Ascending aorta (tissue), 2 donors: Measurements from ENCODE around the gene BRMS1L. TPM values are rescaled to one million over a fixed set of nuclear protein-coding genes. Genes with fewer than 3 reads are reported as not detected.

ENCODE experiments used
- DNase-seq, 2 donors: peaks; one replicate each; pipeline ENCODE4 v3.0.0-alpha.2; 2019; ENCODE audit warnings: low spot score in 2 of 2
- H3K27ac ChIP-seq, 2 donors: fragments of 200-600 bp; sonication (generic); one replicate each; pipeline ENCODE4 v1.5.1; 2016 to 2017; ENCODE audit warnings: mild to moderate bottlenecking in 1 of 2
- H3K27me3 ChIP-seq: fragments of 200-600 bp; sonication (generic); one replicate; pipeline ENCODE4 v1.5.1; 2017
- H3K36me3 ChIP-seq, 2 donors: fragments of 200-600 bp; sonication (generic); one replicate each; pipeline ENCODE4 v1.5.1; 2016
- H3K4me1 ChIP-seq, 2 donors: fragments of 200-600 bp; sonication (generic); one replicate each; pipeline ENCODE4 v1.5.1; 2016 to 2017; ENCODE audit warnings: mild to moderate bottlenecking in 1 of 2
- H3K4me3 ChIP-seq, 2 donors: fragments of 200-600 bp; sonication (generic); one replicate each; pipeline ENCODE4 v1.5.1; 2016 to 2017; ENCODE audit warnings: mild to moderate bottlenecking in 1 of 2
- H3K9me3 ChIP-seq, 2 donors: fragments of 200-600 bp; sonication (generic); one replicate each; pipeline ENCODE4 v1.5.1; 2016
- intact Hi-C: fragments of 100-400 bp; cut with DNase I; formaldehyde crosslinking; loops from one replicate; pipeline ENCODE4 v1.15.1; 2023
- total RNA-seq: library from RNA; depleted of rRNA; stranded (reverse); fragments of >200 nt; gene quantifications from one replicate; pipeline ENCODE4 v1.1.0, GENCODE V29; 2016
- TF ChIP-seq, protein P1 (sequence below), 3 experiments: fragments of 200-600 bp in 2 of 3; fragments of 450-650 bp in 1 of 3; sonication (generic) in 2 of 3; IDR thresholded peaks; one replicate each; pipeline ENCODE4 v1.5.1; 2016 to 2019; ENCODE audit warnings: antibody characterized with exemption in 3 of 3, mild to moderate bottlenecking in 1 of 3, moderate library complexity in 1 of 3

BRMS1L gene
- total RNA-seq, 1 donor from 2014 or later: 7.7 TPM

DNA sequence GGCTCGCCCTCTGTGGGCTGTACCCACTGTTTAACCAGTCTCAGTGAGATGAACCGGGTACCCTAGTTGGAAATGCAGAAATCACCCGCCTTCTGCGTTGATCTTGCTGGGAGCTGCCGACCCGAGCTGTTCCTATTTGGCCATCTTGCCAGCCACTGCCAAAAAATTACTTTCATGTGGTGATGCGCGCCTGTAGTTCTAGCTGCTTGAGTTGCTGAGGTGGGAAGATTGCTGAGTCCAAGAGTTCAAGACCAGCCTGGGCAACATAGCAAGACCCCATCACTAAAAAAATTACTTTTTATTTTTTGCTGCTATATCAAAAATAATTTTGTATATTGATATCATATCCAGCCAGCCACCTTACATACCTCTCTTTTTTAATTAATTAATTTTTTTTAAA lies 18.4 kb downstream of the BRMS1L start:
- H3K27ac ChIP-seq: no peak overlapping the region
- peaks cover 36 to 57% of the 10 kb centered on the region in 2 donors for H3K36me3 ChIP-seq
- DNase-seq: no peak
- TF ChIP-seq, protein P1, sequence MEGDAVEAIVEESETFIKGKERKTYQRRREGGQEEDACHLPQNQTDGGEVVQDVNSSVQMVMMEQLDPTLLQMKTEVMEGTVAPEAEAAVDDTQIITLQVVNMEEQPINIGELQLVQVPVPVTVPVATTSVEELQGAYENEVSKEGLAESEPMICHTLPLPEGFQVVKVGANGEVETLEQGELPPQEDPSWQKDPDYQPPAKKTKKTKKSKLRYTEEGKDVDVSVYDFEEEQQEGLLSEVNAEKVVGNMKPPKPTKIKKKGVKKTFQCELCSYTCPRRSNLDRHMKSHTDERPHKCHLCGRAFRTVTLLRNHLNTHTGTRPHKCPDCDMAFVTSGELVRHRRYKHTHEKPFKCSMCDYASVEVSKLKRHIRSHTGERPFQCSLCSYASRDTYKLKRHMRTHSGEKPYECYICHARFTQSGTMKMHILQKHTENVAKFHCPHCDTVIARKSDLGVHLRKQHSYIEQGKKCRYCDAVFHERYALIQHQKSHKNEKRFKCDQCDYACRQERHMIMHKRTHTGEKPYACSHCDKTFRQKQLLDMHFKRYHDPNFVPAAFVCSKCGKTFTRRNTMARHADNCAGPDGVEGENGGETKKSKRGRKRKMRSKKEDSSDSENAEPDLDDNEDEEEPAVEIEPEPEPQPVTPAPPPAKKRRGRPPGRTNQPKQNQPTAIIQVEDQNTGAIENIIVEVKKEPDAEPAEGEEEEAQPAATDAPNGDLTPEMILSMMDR (IDR thresholded peaks at IDR 0.05): no peak
- intact Hi-C loops: no loop called here
- H3K9me3 ChIP-seq: peaks cover 3 to 26% of the 10 kb centered on the region in 2 donors
- H3K27me3 ChIP-seq: no peaks in the 10 kb centered on the region
- H3K4me3 ChIP-seq: no peak overlapping the region
- no peaks in the 10 kb centered on the region for H3K4me1 ChIP-seq

DNA sequence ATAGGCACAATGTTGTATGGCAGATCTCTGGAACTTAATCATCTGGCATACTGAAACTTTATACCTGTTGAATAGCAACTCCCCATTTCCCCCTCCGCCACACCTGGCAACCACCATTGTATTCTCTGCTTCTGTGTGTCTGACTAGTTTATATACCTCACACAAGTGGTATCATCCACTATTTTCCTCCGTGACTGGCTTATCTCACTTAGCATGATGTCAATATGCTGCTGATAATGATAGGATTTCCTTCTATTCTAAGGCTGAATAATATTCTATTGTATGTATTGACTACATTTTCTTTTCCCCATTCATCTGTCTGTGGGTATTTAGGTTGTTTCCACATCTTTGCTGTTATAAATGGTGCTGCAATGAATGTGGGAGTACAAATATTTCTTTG lies 21.5 kb downstream of the BRMS1L start:
- no peak overlapping the region for H3K4me3 ChIP-seq
- intact Hi-C loops: no loop called here
- no peaks in the 10 kb centered on the region for H3K4me1 ChIP-seq
- H3K27ac ChIP-seq: no peak overlapping the region
- TF ChIP-seq, protein P1 (IDR thresholded peaks at IDR 0.05): no peak
- no peaks in the 10 kb centered on the region for H3K27me3 ChIP-seq
- no peak for DNase-seq
- H3K36me3 ChIP-seq: peaks cover 34 to 42% of the 10 kb centered on the region in 2 donors
- peaks cover 0 to 8% of the 10 kb centered on the region in 2 donors for H3K9me3 ChIP-seq

DNA sequence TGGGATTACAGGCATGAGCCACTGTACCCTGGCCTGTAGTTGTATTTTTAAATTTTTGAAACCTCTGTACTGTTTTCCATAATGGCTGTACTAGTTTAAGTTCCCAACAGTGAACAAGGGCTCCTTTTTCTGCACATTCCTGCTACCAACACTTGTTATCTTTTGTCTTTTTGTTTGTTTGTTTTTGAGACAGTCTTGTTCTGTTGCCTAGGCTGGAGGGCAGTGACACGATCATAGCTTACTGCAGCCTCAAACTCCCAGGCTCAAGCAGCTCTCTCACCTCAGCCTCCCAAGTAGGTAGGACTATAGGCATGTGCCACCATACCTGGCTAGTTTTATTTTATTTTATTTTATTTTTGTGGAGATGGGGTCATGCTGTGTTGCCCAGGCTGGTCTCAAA lies 23.0 kb downstream of the BRMS1L start:
- peaks cover 21 to 28% of the 10 kb centered on the region in 2 donors for H3K36me3 ChIP-seq
- TF ChIP-seq, protein P1 (IDR thresholded peaks at IDR 0.05): no peak

DNA sequence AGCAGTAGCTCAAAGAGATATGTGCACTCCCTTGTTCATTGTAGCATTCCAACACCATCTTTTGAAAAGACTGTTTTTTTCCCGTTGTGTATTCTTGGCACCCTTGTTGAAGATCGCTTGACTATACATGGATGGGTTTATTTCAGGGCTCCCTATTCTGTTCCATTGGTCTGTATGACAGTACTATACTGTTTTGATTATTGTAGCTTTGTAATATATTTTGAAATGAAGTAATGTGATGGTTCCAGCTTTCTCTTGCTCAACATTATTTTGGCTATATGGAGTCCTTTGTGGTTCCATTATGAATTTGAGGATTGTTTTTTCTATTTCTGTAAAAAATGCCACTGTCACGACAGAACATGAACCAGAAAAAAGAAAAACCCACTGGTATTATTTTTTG lies 25.7 kb downstream of the BRMS1L start:
- H3K27ac ChIP-seq: no peak overlapping the region
- TF ChIP-seq, protein P1 (IDR thresholded peaks at IDR 0.05): no peak
- intact Hi-C loops: no loop called here
- no peak overlapping the region for H3K4me3 ChIP-seq
- peaks cover 0 to 6% of the 10 kb centered on the region in 2 donors for H3K9me3 ChIP-seq
- no peak for DNase-seq
- H3K4me1 ChIP-seq: no peaks in the 10 kb centered on the region
- H3K27me3 ChIP-seq: no peaks in the 10 kb centered on the region
- H3K36me3 ChIP-seq: peaks cover 15 to 16% of the 10 kb centered on the region in 2 donors

More for the DNA sequence above, 23.0 kb downstream of the BRMS1L start:
- no peaks in the 10 kb centered on the region for H3K4me1 ChIP-seq
- peaks cover 0 to 6% of the 10 kb centered on the region in 2 donors for H3K9me3 ChIP-seq
- intact Hi-C loops: no loop called here
- H3K27me3 ChIP-seq: no peaks in the 10 kb centered on the region
- DNase-seq: no peak
- no peak overlapping the region for H3K4me3 ChIP-seq
- H3K27ac ChIP-seq: no peak overlapping the region

DNA sequence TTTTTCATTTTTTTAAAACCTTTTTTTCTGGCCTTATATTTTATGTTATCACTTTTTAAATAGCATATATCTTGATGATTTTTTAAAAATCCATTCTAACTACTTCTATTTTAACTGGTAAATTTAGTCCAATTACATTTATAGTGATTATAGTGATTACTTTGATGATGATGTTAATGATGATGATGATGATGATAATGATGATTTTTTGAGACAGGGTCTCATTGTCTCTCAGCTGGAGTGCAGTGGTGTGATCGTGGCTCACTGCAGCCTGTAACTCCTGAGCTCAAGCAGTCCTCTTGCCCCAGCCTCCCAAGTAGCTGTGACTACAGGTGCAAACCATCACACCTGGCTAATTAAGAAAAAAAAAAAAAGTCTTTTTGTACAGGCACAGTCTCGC lies 27.1 kb downstream of the BRMS1L start:
- Histone ChIP-seq H3K27me3 (no peaks in the 10 kb centered on the region), H3K27ac (no peak overlapping the region), H3K4me1 (no peaks in the 10 kb centered on the region), H3K9me3 (peaks cover 0 to 6% of the 10 kb centered on the region in 2 donors), H3K36me3 (peaks cover 11 to 13% of the 10 kb centered on the region in 2 donors), H3K4me3 (no peak overlapping the region)
- intact Hi-C loops: no loop called here
- TF ChIP-seq, protein P1 (IDR thresholded peaks at IDR 0.05): no peak
- no peak for DNase-seq
